Melanocyte of skin (primary cell): ENCODE measurements around the gene TECRL. TPM values are rescaled to one million over a fixed set of nuclear protein-coding genes. Genes with fewer than 3 reads are reported as not detected.

ENCODE experiments used
- small RNA-seq, 2 donors: library from RNA; depleted of rRNA; stranded (forward); fragments of <200 nt; gene quantifications; one replicate each; pipeline ENCODE3, GENCODE V24; 2012
- total RNA-seq, 2 donors: library from RNA; depleted of rRNA; stranded (reverse); fragments of >200 nt; gene quantifications; 2 replicates each; pipeline ENCODE4 v1.2.3, GENCODE V29; 2012

The TECRL gene, protein sequence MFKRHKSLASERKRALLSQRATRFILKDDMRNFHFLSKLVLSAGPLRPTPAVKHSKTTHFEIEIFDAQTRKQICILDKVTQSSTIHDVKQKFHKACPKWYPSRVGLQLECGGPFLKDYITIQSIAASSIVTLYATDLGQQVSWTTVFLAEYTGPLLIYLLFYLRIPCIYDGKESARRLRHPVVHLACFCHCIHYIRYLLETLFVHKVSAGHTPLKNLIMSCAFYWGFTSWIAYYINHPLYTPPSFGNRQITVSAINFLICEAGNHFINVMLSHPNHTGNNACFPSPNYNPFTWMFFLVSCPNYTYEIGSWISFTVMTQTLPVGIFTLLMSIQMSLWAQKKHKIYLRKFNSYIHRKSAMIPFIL
- total RNA-seq, result not detected

DNA sequence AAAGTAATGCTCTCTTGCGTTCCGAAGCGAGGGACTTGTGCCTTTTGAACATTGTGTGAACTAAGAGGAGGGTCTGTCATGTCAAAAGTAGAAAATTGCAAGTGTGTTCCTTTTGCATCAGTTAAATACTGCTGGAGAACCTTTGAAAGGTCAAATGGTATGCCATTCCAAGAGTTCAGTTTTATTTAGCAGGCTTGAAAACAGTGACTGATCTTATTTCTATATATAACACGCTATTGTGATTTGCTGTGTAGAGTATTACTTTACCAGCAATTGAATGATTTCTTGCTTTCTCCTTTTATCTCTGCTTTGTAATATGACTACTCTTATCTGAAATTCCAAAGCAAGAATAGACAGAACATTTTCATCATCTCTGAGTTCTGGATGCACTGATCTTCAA is at the start of gene TECRL:
Gene TECRL (minus strand): TSS at position 151 of the 400 bp plus-strand sequence. CDS start 99 bp downstream, at position 52.

Small RNA genes within 50 kb of the gene (small RNA-seq; reads per million reads assigned to genes)
- 0 reads per million in 2 donors for gene RNU6-191P
